Thyroid gland (tissue), 4 donors: ENCODE results near the gene IQGAP3. TPM values are rescaled to one million over a fixed set of nuclear protein-coding genes. Genes with fewer than 3 reads are reported as not detected.

ENCODE experiments used
- DNase-seq, 2 donors: peaks; one replicate each; pipeline ENCODE4 v3.0.0-alpha.2; 2019
- H3K27ac ChIP-seq, 3 donors: fragments of 200-600 bp; sonication (generic); 1 replicate in 2 of 3; 2 replicates in 1 of 3; pipeline ENCODE4 v1.5.1; 2016 to 2019; ENCODE audit warnings: mild to moderate bottlenecking in 1 of 3, moderate library complexity in 1 of 3
- H3K27me3 ChIP-seq: fragments of 200-600 bp; sonication (generic); one replicate; pipeline ENCODE4 v1.5.1; 2019
- H3K36me3 ChIP-seq, 2 donors: fragments of 200-600 bp; sonication (generic); one replicate each; pipeline ENCODE4 v1.5.1; 2016 to 2019
- H3K4me1 ChIP-seq, 2 donors: fragments of 200-600 bp; sonication (generic); one replicate each; pipeline ENCODE4 v1.5.1; 2017 to 2019
- H3K4me3 ChIP-seq, 3 donors: fragments of 200-600 bp; sonication (generic); replicated peaks in 1 of 3; 1 replicate in 2 of 3; 2 replicates in 1 of 3; pipeline ENCODE4 v1.5.1; 2016; ENCODE audit warnings: mild to moderate bottlenecking in 1 of 3
- H3K9me3 ChIP-seq: fragments of 200-600 bp; sonication (generic); one replicate; pipeline ENCODE4 v1.5.1; 2017
- CTCF ChIP-seq, 6 experiments: fragments of 200-600 bp in 3 of 6; fragments of 450-650 bp in 3 of 6; sonication (generic) in 3 of 6; IDR thresholded peaks; one replicate each; pipeline ENCODE4 v1.5.1; 2016 to 2019; ENCODE audit warnings: antibody characterized with exemption in 6 of 6, mild to moderate bottlenecking in 2 of 6, inconsistent platforms in 1 of 6, moderate library complexity in 1 of 6
- POLR2A ChIP-seq, 2 donors: fragments of 450-650 bp; IDR thresholded peaks; one replicate each; pipeline ENCODE4 v1.6.1; 2017; ENCODE audit warnings: antibody characterized with exemption in 2 of 2, mild to moderate bottlenecking in 2 of 2, moderate library complexity in 1 of 2
- WGBS, 2 donors: methylation state at CpG; one replicate each; pipeline ENCODE4 v1.1.5; 2017; 5-methylcytosine and 5-hydroxymethylcytosine counted together
- intact Hi-C: fragments of 100-400 bp; cut with DNase I; formaldehyde crosslinking; loops from one replicate; pipeline ENCODE4 v1.15.1; 2023
- total RNA-seq, 4 donors: library from RNA; depleted of rRNA; stranded (reverse); fragments of >200 nt; gene quantifications; one replicate each; pipeline ENCODE4 v1.2.3, GENCODE V29; 2016

Gene IQGAP3
- total RNA-seq, 4 donors from 2014 or later: 0.15 to 1.4 (median 0.50) TPM

DNA sequence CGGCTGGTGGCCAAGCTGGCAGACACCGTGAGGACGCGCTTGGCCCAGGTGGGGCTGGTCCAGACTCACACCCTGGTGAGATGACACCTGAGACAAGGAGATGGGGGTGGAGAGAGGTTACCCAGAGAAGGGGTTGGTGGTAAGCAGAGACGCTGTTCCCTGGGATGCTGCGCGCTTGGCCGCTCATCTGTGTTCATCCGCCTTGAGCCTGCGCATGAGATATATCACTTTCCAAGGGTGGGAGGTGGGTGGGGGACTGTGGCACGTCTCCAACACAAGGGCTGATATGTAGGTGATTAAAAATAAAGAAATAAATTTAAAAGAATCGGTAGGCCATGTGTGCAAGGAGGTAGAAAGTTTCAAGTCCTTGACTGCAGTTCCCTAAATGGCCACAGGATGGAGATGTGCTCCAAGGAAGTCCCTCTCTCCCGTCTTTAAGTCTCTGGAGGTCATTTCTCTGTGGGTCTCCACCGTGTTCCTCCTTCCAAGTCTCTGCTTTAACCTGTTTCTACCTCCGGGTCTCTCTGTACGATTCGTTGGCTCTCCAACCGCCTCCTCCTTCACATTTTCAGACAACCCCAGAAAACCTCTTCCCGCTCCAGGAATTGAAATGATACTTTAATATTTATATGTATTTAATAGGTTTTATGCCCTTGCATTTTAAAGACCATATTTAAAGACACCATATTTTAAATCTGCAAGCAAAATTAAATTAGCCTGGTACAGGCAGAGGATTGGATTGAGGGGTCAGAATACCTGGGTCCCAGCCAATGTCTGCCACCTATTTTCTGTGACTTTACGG, 11.7 kb upstream of the IQGAP3 start:
- no peaks in the 10 kb centered on the region for H3K27me3 ChIP-seq
- 40 to 42% methylated on average over 20 of the region's 20 CpGs for WGBS, 2 donors
- no peak overlapping the region for H3K27ac ChIP-seq
- peak; percentile 78 to 79 for DNase-seq
- no peak overlapping the region for H3K4me3 ChIP-seq
- intact Hi-C loops: loop anchor here (5.0 kb wide), 1 partner anchor 73 kb away; no protein-coding TSS in a partner anchor
- TF ChIP-seq CTCF (IDR thresholded peaks at IDR 0.05) (peak; percentile 78 to 94 (median 87)), POLR2A (IDR thresholded peaks at IDR 0.05) (no peak)
- H3K9me3 ChIP-seq: no peaks in the 10 kb centered on the region
- H3K36me3 ChIP-seq: no peaks in the 10 kb centered on the region
- no peaks in the 10 kb centered on the region for H3K4me1 ChIP-seq

- H3K4me1 ChIP-seq: no peaks in the 10 kb centered on the region
- no peaks in the 10 kb centered on the region for H3K27me3 ChIP-seq
- H3K4me3 ChIP-seq: no peak overlapping the region
- H3K9me3 ChIP-seq: no peaks in the 10 kb centered on the region
- no peaks in the 10 kb centered on the region for H3K36me3 ChIP-seq
- WGBS, 2 donors: 87 to 88% methylated on average over 5 of the region's 9 CpGs
- no peak overlapping the region for H3K27ac ChIP-seq
- TF ChIP-seq CTCF (IDR thresholded peaks at IDR 0.05): no peak
- TF ChIP-seq POLR2A (IDR thresholded peaks at IDR 0.05): no peak
- intact Hi-C loops: loop anchor here (5.0 kb wide), 1 partner anchor 75 kb away; no protein-coding TSS in a partner anchor
- DNase-seq: no peak
Observed at GRCh38 chr1:156582388-156583017, 10.1 kb upstream of the IQGAP3 start.

DNA sequence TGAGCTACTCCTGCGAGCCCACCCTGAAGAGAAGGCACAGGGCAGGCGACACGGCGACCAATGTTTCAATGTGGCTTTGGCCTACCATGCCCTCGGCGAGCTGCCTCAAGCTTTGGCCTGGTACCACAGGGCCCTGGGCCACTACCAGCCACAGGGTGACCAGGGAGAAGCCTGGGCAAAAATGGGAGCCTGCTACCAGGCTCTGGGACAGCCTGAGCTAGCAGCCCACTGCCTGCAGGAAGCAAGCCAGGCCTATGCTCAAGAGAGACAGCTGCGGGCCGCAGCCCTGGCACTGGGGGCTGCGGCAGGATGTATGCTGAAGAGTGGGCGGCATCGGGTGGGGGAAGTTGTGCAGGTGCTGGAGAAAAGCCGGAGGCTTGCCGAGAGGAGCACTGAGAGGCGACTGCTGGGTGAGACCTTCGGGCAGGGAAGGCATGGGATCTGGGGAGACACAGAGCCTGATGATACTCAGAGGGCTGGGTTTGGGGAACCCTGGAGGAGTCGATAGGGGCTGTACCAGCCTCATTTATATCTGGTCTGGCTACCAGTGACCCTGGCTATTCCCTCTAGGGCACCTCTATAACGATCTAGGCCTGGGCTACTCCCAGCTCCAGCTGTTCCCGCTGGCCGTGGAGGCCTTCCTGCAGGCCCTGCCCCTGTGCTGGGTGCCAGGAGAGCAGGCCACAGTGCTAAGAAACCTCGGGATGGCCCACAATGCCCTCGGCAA, 9.5 kb upstream of the IQGAP3 start:
- 68 to 87% methylated on average over 9 to 14 of the region's 21 CpGs for WGBS, 2 donors
- Histone ChIP-seq H3K9me3 (no peaks in the 10 kb centered on the region), H3K27me3 (no peaks in the 10 kb centered on the region), H3K4me1 (no peaks in the 10 kb centered on the region), H3K27ac (no peak overlapping the region), H3K4me3 (no peak overlapping the region), H3K36me3 (no peaks in the 10 kb centered on the region)
- no peak for TF ChIP-seq CTCF (IDR thresholded peaks at IDR 0.05)
- TF ChIP-seq POLR2A (IDR thresholded peaks at IDR 0.05): no peak
- no peak for DNase-seq
- intact Hi-C loops: loop anchor here (5.0 kb wide), 1 partner anchor 75 kb away; no protein-coding TSS in a partner anchor

- Histone ChIP-seq H3K36me3 (no peaks in the 10 kb centered on the region), H3K4me3 (no peak within 1 kb of the TSS), H3K27ac (no peak within 1 kb of the TSS), H3K27me3 (no peaks in the 10 kb centered on the region), H3K9me3 (no peaks in the 10 kb centered on the region), H3K4me1 (no peaks in the 10 kb centered on the region)
- intact Hi-C loops: no loop called here
- DNase-seq: no peak
- TF ChIP-seq POLR2A (IDR thresholded peaks at IDR 0.05) (no peak), CTCF (IDR thresholded peaks at IDR 0.05) (no peak)
- 82 to 83% methylated on average over 5 of the region's 5 CpGs for WGBS, 2 donors
Observed at GRCh38 chr1:156579472-156579871, 7.1 kb upstream of the IQGAP3 start, which contains the start of gene TTC24. TTC24 (plus strand) TSS chr1:156579723; CDS start chr1:156581365, 1,642 bp downstream.
